Kidney epithelial cell (primary cell): ENCODE data around the gene MEX3B. TPM values are rescaled to one million over a fixed set of nuclear protein-coding genes. Genes with fewer than 3 reads are reported as not detected.
A peak's percentile ranks its signal among the peaks of the same experiment; 100 is the strongest.

Experiments used
- DNase-seq: peaks from one replicate; pipeline ENCODE4 v3.0.0-alpha.2; 2010; ENCODE audit warnings: low read depth
- H3K27me3 ChIP-seq: 2 replicates; pipeline ENCODE4 v1.6.0; 2011; ENCODE audit warnings: low read length; ENCODE audit not compliant: control insufficient read depth, insufficient read depth
- H3K36me3 ChIP-seq: 2 replicates; pipeline ENCODE4 v1.5.1; 2011; ENCODE audit warnings: low read length; ENCODE audit not compliant: control insufficient read depth, insufficient read depth
- H3K4me3 ChIP-seq: 2 replicates; pipeline ENCODE4 v1.5.1; 2011; ENCODE audit warnings: low read depth, mild to moderate bottlenecking, control low read depth, low read length
- CTCF ChIP-seq: IDR thresholded peaks from 2 replicates; pipeline ENCODE4 v1.5.1; 2011; ENCODE audit warnings: mild to moderate bottlenecking, moderate library complexity, low read length, control low read depth, inconsistent platforms; ENCODE audit not compliant: insufficient read depth, poor library complexity, severe bottlenecking
- total RNA-seq: library from RNA; depleted of rRNA; stranded (reverse); fragments of >200 nt; gene quantifications from 2 replicates; pipeline ENCODE4 v1.2.3, GENCODE V29; 2015

Gene MEX3B
- 15.6 and 18.8 TPM in 2 replicates for total RNA-seq

- TF ChIP-seq CTCF = no peak
- peak; percentile 89 for DNase-seq
- H3K36me3 ChIP-seq = no peaks in the 10 kb centered on the region
- peak within 1 kb of the TSS; percentile 74 for H3K4me3 ChIP-seq
- H3K27me3 ChIP-seq = peaks cover 10% of the 10 kb centered on the region
Observed at GRCh38 chr15:82045892-82046665, at the start of gene MEX3B. Gene MEX3B, minus strand, starts transcription at chr15:82046018. Its CDS starts 313 bp downstream, at chr15:82045705.

DNA sequence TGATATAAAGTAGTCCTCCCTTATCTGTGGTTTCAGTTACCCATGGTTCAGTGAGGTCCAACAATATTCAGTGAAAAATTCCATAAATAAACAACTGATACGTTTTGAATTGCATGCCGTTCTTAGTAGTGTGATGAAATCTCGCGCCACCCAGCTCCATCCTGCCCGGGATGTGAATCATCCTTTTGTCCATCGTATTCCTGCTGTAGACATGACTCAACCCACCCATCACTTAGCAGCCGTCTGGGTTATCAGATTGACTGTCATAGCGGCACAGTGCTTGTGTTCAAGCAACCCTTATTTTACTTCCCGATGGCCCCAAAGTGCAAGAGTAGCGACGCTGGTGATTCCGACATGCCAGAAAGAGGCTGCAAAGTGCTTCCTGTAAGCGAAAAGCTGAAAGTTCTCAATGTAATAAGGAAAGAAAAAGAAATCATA lies 48.0 kb upstream of the MEX3B start:
- Histone ChIP-seq H3K4me3 (no peak overlapping the region), H3K36me3 (no peaks in the 10 kb centered on the region), H3K27me3 (no peaks in the 10 kb centered on the region)
- peak; percentile 47 for DNase-seq
- no peak for TF ChIP-seq CTCF

GRCh38 chr15:82093325-82093724 lies 47.5 kb upstream of the MEX3B start:
- no peaks in the 10 kb centered on the region for H3K36me3 ChIP-seq
- TF ChIP-seq CTCF = no peak
- no peaks in the 10 kb centered on the region for H3K27me3 ChIP-seq
- H3K4me3 ChIP-seq = no peak overlapping the region
- DNase-seq = no peak

- no peaks in the 10 kb centered on the region for H3K36me3 ChIP-seq
- no peak for TF ChIP-seq CTCF
- H3K4me3 ChIP-seq = no peak overlapping the region
- DNase-seq = no peak
- no peaks in the 10 kb centered on the region for H3K27me3 ChIP-seq
Observed at GRCh38 chr15:82091636-82092140, 45.9 kb upstream of the MEX3B start.

DNA sequence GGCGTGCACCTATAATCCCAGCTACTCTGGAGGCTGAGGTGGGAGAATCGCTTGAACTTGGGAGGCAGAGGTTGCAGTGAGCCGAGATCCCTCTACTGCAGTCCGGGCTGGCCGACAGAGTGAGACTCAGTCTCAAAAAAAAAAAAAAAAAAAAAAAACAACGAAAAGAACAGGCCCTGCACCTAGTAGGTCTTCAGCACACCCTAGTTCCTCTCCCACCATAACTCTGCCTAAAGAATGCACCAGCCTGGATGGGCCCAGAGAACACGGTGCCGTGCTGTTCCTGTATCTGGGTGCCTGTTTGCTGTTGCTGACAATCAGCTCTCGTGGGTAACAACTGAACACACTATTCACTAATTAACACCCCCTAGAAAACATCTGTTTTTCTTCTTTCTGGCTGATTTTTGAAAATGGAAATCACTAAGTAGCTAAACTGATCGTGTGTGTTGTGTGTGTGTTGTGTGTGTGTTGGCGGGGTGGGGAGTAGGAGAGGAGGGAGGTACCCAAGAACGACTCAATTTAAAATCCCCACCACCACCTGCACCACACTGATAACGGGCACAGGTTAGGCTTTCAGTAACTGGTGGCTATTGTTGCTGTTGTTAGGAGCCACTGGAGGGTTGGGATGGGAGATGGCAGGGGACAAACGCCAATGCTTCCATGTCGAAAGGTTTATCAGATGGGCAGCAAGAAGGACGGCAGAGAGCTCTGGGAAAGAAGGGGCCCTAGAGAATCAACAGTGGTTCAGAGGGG lies 40.6 kb upstream of the MEX3B start:
- H3K27me3 ChIP-seq = peaks cover 2% of the 10 kb centered on the region
- no peak for TF ChIP-seq CTCF

More for the DNA sequence above, 40.6 kb upstream of the MEX3B start:
- Histone ChIP-seq H3K36me3 (no peaks in the 10 kb centered on the region), H3K4me3 (no peak overlapping the region)
- no peak for DNase-seq
